Stimulated activated CD8-positive, alpha-beta memory T cell treated with anti-CD3 and anti-CD28 coated beads, Interleukin-15, amount 100 ng/mL, for 1 hour (primary cell): Measurements from ENCODE around the gene KLK5.

Experiments
- DNase-seq: peaks from one replicate; pipeline ENCODE4 v3.0.0-alpha.2; 2020; ENCODE audit warnings: low read depth

KLK5 gene

DNA sequence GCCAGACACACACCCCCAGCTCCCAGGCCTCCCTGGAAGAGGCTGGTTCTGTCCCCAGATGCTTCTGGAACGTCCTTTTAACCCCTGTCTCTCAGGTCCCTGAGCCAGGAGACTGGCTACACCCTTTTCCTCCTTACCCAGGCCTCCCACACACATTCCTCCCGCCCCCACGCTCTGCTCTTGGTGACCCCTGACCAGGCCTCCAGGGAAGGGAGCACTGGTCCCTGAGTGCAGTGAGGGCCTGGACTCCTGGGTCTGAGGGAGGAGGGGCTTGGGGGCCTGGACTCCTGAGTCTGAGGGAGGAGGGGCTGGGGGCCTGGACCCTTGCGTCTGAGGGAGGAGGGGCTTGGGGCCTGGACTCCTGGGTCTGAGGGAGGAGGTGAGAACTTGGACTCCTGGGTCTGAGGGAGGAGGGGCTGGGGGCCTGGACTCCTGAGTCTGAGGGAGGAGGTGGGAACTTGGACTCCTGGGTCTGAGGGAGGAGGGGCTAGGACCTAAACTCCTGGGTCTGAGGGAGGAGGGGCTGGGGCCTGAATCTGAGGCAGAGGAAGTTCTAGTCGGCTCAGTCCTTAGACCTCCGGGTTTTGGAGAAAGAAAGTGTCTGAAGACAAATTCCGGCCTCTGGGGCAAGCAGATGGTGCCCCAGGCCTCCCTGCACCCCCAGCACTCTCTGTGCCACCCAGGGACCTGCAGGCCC is 16.0 kb upstream of the KLK5 start:
- no peak for DNase-seq

DNA sequence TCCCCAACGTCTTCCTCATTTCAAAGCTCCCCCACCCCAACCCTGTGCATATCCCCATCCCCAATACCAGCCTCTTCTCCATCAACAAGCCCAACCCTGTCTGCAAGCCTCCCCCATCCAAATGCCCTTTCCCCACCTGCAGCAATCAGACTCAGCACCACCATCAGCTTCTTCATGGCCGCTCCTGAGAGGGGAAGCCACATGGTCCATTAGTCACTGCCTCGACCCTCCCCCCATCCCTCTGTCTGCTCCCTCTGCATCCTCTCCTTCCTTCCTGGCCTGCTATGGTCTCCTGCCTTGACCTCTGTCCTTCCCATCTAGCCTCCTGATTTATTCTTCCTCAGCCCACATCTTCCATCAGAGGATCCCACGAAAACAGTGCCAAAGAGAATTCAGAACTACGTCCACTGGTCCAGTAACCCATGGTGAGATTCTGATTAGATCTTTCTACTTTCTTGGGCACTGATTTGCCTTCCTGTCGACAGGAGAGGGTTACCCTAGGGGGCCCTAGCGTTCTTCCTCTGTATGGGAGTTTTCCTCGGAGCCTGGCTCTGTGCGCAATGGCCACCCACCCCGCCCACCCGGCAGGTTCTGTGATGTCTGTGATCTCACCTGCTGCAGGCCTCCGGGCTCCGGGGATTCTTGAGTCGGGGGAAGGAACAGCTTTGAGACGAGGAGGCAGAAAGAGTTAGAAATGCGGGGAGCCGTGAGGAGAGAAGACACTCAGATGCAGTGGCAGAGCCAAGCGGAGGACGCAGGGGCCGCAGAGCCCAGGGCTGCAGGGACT is 15.3 kb upstream of the KLK5 start:
- no peak for DNase-seq

GRCh38 chr19:50964266-50964665 is 11.4 kb upstream of the KLK5 start:
- no peak for DNase-seq

DNA sequence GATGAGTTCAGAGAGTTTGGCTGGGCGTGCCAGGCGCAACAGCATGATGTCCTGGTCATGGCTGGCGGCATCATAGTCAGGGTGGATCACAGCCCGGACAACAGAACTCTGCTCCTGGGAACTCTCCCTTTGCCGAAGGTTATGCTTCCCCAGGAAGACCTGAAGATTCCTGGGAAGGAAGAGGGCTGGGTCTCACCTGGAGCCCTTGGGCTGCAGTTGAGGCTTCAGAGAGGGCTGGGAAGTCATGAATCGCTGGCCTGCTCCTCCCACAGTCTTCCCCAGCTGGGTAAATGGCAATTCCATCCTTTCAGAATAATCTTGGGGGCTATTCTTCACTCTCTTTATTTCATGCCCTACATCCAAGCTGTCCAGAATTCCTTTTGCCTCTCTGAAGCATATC is 10.5 kb upstream of the KLK5 start:
- DNase-seq, result no peak

DNA sequence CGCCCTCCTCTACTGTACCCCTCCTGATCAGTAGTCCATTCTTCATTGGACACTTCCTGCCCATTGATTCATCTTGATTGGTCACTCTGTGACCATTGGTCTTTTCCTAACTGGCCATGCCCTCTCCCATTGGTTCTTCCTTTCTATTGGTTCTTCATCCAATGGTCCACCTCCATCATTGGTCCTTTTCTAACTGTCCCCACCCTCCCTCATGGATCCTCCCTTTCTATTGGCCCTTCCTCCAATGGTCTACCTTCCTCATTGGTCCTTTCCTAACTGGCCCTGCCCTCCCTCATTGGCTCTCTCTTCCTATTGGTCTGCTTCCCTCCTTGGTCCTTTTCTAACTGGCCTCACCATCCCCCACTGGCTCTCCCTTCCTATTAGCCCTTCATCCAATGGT is 9.4 kb upstream of the KLK5 start:
- DNase-seq, result no peak

DNA sequence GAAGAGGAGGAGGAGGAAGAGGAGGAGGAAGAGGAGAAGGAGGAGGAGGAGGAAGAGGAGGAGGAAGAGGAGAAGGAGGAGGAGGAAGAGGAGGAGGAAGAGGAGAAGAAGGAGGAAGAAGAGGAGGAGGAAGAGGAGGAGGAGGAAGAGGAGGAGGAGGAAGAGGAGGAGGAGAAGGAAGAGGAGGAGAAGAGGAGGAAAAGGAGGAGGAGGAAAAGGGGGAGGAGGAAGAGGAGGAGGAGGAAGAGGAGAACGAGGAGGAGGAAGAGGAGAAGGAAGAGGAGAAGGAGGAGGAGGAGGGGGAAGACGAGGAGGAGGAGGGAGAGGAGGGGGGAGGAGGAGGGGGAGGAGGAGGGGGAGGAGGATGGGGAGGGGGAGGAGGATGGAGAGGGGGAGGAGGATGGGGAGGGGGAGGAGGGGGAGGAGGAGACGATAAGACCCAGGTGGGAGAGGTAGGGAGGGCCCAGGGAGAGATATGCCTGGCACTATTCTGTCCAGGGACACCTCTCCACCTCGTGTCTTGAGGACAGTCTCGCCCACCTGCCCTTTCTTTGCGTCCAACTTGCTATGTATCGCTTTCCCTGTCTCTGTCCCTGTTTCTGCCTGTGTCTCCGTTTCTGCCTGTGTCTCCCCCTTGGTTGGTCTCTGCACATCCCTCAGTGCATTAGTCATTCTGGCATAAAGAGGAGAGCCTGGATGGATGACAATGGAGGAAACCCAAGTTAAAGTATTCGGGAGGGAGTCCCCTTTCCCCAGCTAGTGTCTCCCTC is 7.1 kb upstream of the KLK5 start:
- DNase-seq, result no peak

GRCh38 chr19:50957587-50957986 is 4.7 kb upstream of the KLK5 start:
- no peak for DNase-seq

GRCh38 chr19:50949861-50950260 is 3.0 kb downstream of the KLK5 start:
- DNase-seq, result no peak

DNA sequence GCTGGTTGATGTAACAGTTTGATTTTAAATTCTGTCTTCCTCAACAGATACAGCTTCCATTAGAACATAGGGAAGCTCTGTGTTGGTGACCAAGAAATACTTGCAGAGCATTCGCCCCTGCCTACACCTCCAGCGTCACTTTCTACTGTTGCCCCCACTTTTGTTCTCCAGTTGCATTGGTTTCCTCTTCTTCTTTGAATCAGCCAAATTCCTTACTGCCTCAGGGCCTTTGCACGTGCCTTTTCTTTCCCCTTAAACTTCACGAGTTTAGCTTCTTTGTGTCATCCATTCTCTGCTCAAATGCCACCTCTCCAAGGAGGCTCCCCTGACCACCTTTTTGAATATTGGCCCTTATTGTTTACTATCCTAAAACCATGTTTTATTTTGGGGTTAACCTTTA is 5.7 kb downstream of the KLK5 start:
- no peak for DNase-seq

DNA sequence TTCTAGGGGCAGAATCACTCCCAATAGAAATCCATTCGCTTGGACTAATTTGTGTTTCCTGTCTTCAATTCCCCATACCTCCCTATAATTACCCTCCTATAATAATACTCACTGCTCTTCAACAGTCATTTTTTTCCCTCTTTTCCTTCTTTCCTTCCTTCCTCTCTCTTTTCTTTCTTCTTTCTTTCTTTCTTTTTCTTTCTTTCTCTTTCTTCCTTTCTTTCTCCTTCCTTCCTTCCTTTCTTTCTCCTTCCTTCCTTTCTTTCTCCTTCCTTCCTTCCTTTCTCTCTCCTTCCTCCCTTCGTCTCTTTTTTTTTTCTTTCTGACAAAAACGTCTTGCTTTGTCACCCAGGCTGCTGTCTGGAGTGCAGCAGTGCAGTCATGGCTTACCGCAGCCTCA is 8.0 kb downstream of the KLK5 start:
- DNase-seq, result no peak

- DNase-seq, result no peak
Measured at GRCh38 chr19:50943074-50943828, 9.6 kb downstream of the KLK5 start.

- DNase-seq, result no peak
Measured at GRCh38 chr19:50939596-50939995, 13.2 kb downstream of the KLK5 start.

- no peak for DNase-seq
Measured at GRCh38 chr19:50933640-50934039, 19.2 kb downstream of the KLK5 start.

GRCh38 chr19:50932690-50933083 is 20.2 kb downstream of the KLK5 start:
- no peak for DNase-seq

DNA sequence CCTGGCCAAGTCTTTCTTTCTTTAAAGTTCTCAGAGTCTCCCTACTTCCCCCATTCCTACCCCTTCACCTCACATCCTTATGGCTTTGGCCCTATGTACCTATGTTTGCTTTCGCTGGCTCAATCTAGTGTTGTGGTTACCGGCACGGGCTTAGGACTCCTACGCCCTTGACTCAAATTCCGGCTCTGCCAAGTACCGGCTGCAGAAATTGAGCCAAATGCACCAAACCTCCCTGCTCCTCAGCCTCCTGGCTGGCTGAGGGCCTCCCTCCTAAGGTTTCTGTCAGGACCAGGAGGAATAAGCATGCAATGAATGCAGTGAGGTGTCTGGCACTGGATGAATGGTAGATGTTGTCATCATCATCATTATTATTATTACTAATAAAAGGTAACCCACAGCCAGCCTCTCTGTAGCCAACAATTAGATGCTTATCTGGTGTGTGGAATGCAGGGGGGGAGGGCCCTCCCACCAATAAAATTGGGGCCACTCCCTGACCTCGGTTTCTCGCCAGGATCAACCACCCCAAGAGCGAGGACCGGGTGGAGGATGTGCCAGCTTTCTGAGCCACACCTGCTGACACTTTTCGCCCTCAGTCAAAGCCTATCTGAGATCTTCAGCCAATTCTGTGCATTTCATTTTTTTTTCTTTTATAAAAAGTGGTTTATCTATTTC is 20.7 kb downstream of the KLK5 start:
- no peak for DNase-seq

- no peak for DNase-seq
Measured at GRCh38 chr19:50931023-50931422, 21.8 kb downstream of the KLK5 start.

DNA sequence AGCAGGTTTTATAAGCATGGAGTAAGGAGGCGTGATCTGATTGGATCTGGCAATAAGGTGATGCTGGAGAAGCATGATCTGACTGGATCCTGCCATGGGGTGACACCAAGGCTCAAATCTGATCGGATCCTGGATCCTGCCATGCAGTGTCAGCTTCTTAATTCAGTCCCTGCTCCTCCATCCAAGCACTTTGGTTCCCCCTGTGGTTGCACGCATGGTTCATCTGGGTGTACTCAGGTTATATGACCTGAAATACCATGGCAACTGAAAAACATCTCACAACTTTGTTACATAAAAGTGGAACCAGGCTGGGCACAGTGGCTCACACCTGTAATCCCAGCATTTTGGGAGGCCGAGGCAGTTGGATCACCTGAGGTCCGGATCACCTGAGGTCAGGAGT is 24.0 kb downstream of the KLK5 start:
- DNase-seq, result no peak

DNA sequence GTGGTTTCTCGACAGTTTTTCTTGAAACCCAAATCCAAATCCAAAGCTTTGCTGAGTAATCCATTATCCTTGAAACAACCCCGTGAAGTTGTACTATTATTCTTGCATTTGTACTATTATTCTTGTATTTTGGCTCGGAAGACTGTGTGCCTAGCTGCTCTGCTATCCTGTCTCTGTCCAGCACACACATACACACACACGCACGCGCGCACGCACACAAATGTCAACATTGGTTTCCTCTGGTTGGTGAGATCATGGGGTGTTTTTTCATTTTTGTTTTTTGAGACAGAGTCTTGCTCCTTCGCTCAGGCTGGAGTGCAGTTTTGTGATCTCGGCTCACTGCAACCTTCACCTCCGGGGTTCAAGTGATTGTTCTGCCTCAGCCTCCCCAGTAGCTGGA is 26.7 kb downstream of the KLK5 start:
- no peak for DNase-seq

DNA sequence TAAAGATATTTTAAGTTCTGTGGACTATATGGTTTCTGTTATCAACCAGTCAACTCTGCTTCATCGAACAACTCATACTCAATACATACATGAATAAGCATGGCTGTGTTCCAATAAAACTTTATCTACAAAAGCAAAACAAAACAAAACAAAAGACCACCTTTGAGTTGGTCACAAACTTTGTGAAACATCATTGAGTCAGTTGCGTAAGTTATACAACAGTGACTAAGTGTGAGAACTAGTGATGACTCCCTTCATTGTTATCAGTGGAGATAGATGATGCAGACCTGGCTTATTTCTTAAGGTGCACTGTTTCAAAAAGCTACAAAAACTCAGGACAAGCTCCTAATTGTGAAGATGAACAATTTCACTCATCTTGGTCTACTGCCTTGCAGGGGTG is 27.1 kb downstream of the KLK5 start:
- no peak for DNase-seq

- no peak for DNase-seq
Measured at GRCh38 chr19:50924586-50924985, 28.3 kb downstream of the KLK5 start.

DNA sequence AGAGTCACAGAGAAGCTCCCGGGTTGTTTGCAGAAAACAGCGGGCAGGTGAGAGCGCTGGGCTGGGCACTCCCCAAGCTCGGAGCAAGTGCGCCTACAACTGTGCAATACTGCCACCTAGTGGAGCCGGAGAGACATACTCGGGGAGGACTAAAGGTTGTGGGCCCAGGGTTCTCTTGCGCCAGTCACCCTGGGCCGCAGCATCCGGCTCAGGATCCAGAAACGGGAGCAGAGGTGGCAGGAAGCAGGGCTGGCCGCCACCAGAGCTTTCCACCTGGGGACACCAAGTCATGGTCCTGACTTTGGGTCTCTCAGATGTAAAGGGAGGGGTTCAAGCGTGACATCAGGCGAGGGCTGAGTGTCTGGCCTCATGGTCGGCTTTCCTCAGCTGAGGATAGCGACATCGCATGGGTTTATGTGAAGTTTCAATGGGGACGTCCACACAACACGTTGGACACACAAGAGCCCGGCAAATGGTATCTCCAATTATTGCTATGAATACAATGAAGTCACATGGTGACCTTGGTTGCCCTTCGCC is 30.5 kb downstream of the KLK5 start:
- DNase-seq, result peak; percentile 44
